GM21786 (cell line): ENCODE measurements around the gene FBXL19.

Source experiments
- ATAC-seq: cut with Tn5 transposase; IDR thresholded peaks from one replicate; pipeline ENCODE4 v1.9.1; 2021; ENCODE audit not compliant: unreplicated experiment

FBXL19 gene

GRCh38 chr16:30985401-30986128 is 62.2 kb downstream of the FBXL19 start:
- no peak for ATAC-seq

DNA sequence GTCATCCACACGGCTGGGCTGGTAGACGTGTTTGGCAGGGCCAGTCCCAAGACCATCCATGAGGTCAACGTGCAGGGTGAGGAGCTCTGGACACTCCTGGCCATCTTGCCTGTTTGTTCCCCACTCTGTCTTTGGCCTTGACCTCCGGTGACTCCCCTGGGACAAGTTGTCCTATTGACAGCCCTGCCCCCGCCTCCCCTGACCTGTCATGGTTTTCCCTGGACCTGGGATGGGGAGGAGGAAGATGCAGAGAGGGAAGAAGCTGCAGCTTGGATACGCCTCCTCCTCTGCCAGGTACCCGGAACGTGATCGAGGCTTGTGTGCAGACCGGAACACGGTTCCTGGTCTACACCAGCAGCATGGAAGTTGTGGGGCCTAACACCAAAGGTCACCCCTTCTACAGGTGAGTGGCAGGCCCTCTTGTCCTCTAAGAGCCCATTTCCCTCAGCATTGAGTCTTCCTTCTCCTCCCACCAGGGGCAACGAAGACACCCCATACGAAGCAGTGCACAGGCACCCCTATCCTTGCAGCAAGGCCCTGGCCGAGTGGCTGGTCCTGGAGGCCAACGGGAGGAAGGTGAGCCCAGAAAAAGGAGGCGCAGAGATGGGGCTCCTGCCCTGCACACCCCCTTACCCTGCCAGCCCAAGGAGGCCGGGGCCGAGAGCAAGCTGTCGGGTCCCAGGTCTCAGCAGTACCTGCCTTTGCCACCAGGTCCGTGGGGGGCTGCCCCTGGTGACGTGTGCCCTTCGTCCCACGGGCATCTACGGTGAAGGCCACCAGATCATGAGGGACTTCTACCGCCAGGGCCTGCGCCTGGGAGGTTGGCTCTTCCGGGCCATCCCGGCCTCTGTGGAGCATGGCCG is 63.0 kb downstream of the FBXL19 start:
- no peak for ATAC-seq

DNA sequence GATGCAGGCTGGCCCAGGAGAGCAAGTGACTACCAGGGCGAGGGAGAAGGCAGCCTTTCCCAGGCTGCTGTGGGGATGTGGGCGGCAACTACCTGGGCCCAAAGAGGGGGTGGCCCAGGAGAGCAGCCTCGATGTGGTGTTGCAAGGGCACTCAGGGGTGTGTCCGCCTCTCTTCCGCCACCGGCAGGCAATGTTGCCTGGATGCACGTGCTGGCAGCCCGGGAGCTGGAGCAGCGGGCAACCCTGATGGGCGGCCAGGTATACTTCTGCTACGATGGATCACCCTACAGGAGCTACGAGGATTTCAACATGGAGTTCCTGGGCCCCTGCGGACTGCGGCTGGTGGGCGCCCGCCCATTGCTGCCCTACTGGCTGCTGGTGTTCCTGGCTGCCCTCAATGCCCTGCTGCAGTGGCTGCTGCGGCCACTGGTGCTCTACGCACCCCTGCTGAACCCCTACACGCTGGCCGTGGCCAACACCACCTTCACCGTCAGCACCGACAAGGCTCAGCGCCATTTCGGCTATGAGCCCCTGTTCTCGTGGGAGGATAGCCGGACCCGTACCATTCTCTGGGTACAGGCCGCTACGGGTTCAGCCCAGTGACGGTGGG is 64.3 kb downstream of the FBXL19 start:
- ATAC-seq, result no peak

DNA sequence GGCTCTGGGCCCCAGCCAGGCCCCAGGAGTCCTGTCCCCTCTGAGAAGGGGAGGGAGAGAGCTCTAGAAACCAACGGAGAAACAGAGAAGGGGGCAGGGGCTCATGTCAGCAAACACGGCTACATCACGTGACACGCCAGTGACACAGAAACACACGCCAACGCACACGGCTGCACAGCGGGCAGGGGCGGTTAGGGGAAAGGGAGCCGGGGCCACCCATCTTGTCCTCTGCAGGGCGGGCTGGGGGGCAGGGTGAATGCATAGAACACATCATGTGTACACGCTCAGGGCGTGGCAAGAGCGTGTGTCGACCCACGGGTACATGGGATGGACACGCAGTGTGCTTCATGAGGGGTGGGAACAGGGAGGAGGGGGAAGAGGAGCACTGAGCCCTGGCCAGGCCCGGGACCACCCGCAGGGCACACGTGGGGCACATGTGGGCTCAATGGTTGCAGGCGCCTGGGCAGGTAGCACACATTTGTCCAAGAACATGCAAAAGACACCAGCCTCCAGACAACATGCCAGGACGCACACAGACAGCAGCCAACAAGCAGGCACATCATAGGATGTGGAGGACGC is 66.2 kb downstream of the FBXL19 start:
- ATAC-seq, result no peak

DNA sequence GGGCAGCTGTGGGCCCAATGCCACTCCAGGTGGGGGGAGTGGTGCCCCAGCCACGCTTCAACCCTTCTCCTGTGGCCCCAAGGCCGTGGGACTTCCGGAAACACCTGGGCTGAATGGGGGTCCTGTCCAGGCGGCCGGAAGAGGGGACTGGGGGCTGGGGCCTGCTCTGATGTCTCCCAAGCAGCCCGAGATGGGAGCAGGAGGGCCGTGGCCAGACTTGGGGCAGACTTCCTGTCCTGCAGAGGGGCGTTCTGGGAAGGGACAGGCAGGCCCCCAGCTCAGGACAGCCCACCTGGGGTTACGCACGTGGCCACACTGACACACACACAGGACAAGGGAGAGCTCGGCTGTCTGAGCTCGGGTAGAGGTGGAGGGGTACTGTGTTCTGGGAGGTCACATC is 66.7 kb downstream of the FBXL19 start:
- no peak for ATAC-seq

GRCh38 chr16:30991052-30991451 is 67.7 kb downstream of the FBXL19 start:
- ATAC-seq, result no peak

DNA sequence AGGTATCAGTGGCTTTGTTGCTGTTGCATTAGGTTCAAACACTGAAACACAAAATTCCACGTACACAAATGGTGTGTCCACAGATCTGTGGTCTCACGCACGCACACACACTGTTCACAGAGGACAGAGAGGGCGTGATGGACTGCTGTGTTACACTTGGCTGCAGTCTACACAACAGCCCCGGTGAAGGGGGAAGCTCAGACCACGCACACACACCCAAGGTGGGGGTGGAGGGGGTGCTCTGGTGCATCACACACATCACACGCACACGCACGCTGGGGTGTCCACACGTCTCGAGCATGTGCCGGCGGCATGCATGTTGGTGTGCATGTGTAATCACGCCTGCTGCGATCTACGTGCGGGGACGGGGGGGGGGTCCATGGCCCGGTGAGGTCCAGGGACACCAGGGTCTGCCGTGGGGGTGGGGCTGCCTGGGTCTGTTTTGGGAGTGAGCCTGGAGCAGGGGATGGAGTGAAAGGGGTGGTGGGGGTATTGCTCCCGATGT is 69.0 kb downstream of the FBXL19 start:
- no peak for ATAC-seq

- no peak for ATAC-seq
Measured at GRCh38 chr16:30992931-30993816, 69.8 kb downstream of the FBXL19 start.

DNA sequence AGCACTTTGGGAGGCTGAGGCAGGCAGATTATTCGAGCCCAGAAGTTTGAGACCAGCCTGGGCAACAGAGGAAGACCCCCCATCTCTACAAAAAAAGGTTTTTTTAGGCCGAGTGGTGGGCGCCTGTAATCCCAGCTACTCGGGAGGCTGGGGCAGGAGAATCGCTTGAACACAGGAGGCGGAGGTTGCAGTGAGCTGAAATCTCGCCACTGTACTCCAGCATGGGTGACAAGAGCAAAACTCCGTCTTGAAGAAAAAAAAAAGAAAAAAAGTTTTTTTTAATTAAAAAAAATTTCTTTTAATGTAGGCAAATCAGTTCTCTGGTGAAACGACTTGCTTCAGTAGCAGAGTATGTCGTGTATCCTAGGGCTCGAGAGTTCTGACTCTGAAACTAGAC is 72.6 kb downstream of the FBXL19 start:
- no peak for ATAC-seq

DNA sequence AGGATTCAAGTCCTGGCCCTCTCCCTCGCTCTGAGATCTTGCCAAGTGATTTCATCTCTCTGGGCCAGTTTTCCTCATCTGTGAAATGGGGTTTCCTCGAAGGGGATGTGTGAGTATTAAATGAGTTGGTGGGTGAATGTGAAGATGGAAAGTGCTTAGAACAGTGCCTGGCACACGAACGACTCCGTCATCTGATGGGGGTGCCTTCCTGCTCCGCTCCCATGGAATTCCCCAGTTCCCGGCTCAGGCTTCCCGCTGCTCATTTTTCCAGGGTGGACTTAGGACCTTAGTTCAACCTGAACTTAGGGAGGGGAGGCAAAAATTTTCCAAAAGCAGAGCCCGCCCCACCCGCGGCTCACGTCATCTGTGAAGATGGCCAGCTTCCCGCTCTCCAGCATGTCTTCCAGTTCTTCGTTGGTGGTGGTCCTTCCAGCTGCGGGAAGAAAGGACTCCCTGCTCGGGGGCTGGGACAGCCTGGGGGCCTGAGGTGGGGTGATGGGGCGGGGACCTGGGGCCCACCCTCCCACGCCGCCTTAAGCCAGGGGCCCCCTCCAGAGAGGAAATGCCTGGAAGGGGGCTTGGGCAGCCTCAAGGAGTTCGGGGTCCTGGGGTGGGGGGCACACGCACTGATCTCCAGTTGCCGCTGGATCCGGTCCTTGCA is 73.1 kb downstream of the FBXL19 start:
- ATAC-seq, result no peak

- peak; percentile 62 for ATAC-seq
Measured at GRCh38 chr16:30996985-30997724, 73.8 kb downstream of the FBXL19 start.

DNA sequence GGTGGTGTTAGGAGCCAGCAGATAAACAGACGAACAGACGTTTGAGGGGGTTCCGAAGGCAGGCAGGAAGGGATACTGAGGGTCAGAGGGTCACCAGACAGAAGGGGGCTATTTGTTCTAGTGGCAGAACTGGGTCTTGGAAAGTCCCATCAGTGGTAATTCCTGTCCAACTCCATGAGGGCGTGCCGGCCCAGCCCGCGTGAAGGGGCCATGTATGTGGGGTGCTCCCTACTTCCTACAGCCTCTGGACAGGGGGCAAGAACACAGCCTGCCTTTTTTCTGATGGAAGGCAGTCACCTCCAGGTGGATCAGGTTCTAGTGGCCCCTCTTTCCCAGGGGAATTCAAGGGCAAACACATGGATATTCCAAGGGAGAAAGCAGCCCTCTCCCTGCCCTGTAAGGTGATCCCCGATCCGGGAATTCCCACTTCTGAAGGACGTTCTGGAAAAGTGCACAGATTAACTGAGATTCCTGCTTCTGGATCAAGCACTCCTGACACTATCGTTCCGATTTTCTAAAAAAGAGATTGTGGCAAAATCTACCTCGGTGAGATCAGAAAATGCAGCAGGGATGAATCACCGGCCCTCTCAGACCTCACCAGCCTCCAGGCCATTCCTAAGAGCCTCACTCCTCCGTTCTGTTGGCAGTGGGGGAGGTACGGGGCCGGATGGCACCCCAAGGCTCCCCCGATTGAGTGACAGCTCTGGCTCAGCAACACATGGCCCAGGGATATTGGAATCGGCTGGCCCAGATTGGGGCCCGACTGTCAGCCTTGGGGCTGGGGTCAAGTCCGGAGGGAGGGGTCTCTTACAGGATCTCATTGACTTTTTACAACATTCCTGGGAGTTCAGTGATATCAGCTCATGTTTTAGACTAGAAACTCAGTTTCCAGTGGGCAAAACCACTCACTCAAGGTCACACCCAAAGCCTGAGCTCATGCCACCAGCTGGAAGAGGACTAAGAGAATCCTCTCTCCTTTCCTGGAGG is 74.6 kb downstream of the FBXL19 start:
- no peak for ATAC-seq
